HG03045 (cell line): Measurements from ENCODE around the gene RPS6KA4.
"Not testable (repeated sequence)": the region's sequence is repeated elsewhere in the genome, so short reads cannot be mapped to it uniquely, and the experiment has no call there.

Experiments
- ATAC-seq: cut with Tn5 transposase; IDR thresholded peaks from one replicate; pipeline ENCODE4 v1.9.1; 2021; ENCODE audit warnings: mild to moderate bottlenecking, moderate library complexity; ENCODE audit not compliant: unreplicated experiment

RPS6KA4 gene

GRCh38 chr11:64415286-64415685, 56.3 kb downstream of the RPS6KA4 start:
- no peak for ATAC-seq

- no peak for ATAC-seq
These were observed 57.2 kb downstream of the RPS6KA4 start for GRCh38 chr11:64415996-64416728.

GRCh38 chr11:64418233-64418632, 59.3 kb downstream of the RPS6KA4 start:
- not testable (repeated sequence) for ATAC-seq

DNA sequence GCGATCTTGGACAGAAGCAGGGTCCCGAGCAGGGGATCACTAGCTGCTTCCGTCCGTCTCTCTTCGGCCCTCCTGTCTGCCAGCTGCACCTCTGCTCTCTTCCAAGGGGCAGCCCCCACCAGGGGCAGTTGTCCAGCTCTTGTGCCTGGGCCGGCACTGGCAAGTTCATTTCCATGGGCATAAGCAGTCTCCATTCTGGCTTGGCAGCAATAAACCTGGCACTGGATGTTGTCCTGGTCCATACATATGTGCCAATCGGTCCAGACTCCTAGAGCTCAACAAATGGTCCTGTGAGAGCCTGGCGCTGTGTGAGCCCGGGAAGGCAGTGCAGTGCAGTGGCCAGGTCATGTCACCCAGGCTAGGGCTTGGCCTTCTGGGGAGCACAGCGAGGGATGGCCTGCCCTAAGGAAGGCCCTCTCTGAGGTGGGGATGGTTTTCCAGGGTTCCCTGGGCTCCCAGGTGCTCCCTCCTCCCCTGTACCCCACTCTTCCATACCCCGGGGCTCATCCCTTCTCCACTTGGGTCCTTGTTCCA, 60.4 kb downstream of the RPS6KA4 start:
- ATAC-seq, result no peak

DNA sequence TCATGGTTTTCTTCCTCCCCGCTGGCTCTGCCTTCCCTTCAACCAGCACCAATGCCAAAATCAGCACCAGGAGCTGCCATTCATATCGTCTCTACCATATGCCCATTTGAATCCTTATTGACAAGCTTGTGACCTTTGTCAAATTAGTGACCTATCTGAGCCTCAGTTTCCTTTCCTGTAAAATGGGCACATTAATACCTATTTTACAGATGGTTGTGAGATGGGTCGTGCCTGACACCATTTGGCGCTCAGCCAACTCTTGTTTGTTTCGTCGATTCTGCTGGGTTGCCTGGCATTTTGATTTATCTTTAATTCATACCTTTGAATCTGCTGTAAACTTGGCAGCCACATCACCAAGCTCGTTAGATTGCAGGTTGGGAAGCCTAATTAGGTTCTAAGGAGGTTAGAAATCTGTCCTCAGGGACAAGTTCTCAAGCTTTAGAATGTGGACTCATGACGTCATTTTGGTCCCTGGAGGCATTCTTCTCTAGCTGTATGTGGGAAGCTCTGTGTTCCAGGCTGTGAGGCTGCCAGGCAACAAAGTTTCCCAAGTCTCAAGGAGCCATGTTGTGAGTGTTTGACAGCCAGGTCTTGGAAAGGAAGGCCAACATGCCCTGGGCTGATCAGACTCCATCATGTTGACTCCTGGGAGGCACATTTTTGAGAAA, 61.0 kb downstream of the RPS6KA4 start:
- no peak for ATAC-seq
